Glutamatergic neuron (in vitro differentiated cells): ENCODE data around the gene CA14. TPM values are rescaled to one million over a fixed set of nuclear protein-coding genes. Genes with fewer than 3 reads are reported as not detected.

Source experiments
- DNase-seq: peaks from one replicate; pipeline ENCODE4 v3.0.0; 2022
- H3K27ac Mint-ChIP-seq: one replicate; pipeline ENCODE4 v1.8.0; 2020; ENCODE audit warnings: mild to moderate bottlenecking, mixed read lengths, inconsistent platforms; ENCODE audit not compliant: unreplicated experiment
- H3K27me3 Mint-ChIP-seq: one replicate; pipeline ENCODE4 v1.8.0; 2020; ENCODE audit warnings: mild to moderate bottlenecking, moderate library complexity, mixed read lengths, inconsistent platforms; ENCODE audit not compliant: unreplicated experiment
- H3K36me3 Mint-ChIP-seq: one replicate; pipeline ENCODE4 v1.8.0; 2020; ENCODE audit warnings: mild to moderate bottlenecking, mixed read lengths, inconsistent platforms; ENCODE audit not compliant: unreplicated experiment
- H3K4me1 Mint-ChIP-seq: one replicate; pipeline ENCODE4 v1.8.0; 2020; ENCODE audit warnings: mild to moderate bottlenecking, low read depth, mixed read lengths, inconsistent platforms; ENCODE audit not compliant: unreplicated experiment
- H3K4me3 Mint-ChIP-seq: one replicate; pipeline ENCODE4 v1.8.0; 2020; ENCODE audit warnings: mild to moderate bottlenecking, mixed read lengths, inconsistent platforms; ENCODE audit not compliant: unreplicated experiment
- H3K9me3 Mint-ChIP-seq: one replicate; pipeline ENCODE4 v1.8.0; 2020; ENCODE audit warnings: mild to moderate bottlenecking, moderate library complexity, mixed read lengths, inconsistent platforms; ENCODE audit not compliant: unreplicated experiment
- CTCF ChIP-seq: fragments of 200-600 bp; sonication (generic); IDR thresholded peaks from one replicate; pipeline ENCODE4 v1.5.0; 2021; ENCODE audit not compliant: partially characterized antibody, unreplicated experiment
- total RNA-seq: library from RNA; stranded (reverse); fragmentation: NEBNext Ultra II Directional; extraction: Animal tissue kit (Norgen Biotek cat#: 25700); gene quantifications from one replicate; pipeline ENCODE4 v1.2.1, GENCODE V29; 2021; ENCODE audit not compliant: unreplicated experiment

CA14 gene
- total RNA-seq, 1 donor from 2014 or later: 1.5 TPM

GRCh38 chr1:150237746-150238145 lies 19.8 kb upstream of the CA14 start:
- no peak for DNase-seq
- no peak overlapping the region for H3K27ac Mint-ChIP-seq

GRCh38 chr1:150243003-150243402 lies 14.6 kb upstream of the CA14 start:
- H3K4me1 Mint-ChIP-seq: no peaks in the 10 kb centered on the region
- H3K27me3 Mint-ChIP-seq: no peaks in the 10 kb centered on the region
- H3K36me3 Mint-ChIP-seq: no peaks in the 10 kb centered on the region
- H3K27ac Mint-ChIP-seq: no peak overlapping the region
- TF ChIP-seq CTCF: no peak
- no peaks in the 10 kb centered on the region for H3K9me3 Mint-ChIP-seq
- no peak for DNase-seq
- H3K4me3 Mint-ChIP-seq: no peak overlapping the region

More at GRCh38 chr1:150237746-150238145, 19.8 kb upstream of the CA14 start:
- Mint-ChIP-seq H3K9me3 (no peaks in the 10 kb centered on the region), H3K4me1 (peaks cover 8% of the 10 kb centered on the region), H3K36me3 (no peaks in the 10 kb centered on the region), H3K4me3 (peak overlapping the region; percentile 42), H3K27me3 (peaks cover 5% of the 10 kb centered on the region)
- TF ChIP-seq CTCF: no peak

- Mint-ChIP-seq H3K4me1 (no peaks in the 10 kb centered on the region), H3K36me3 (no peaks in the 10 kb centered on the region), H3K27me3 (no peaks in the 10 kb centered on the region), H3K27ac (no peak overlapping the region), H3K9me3 (no peaks in the 10 kb centered on the region), H3K4me3 (no peak overlapping the region)
- TF ChIP-seq CTCF: no peak
- DNase-seq: no peak
Observed at GRCh38 chr1:150249936-150250335, 7.6 kb upstream of the CA14 start.

- peak overlapping the region; percentile 76 for H3K4me3 Mint-ChIP-seq
- peaks cover 4% of the 10 kb centered on the region for H3K27me3 Mint-ChIP-seq
- DNase-seq: no peak
- peak overlapping the region; percentile 86 for H3K27ac Mint-ChIP-seq
- H3K9me3 Mint-ChIP-seq: peaks cover 6% of the 10 kb centered on the region
- no peak for TF ChIP-seq CTCF
- H3K36me3 Mint-ChIP-seq: no peaks in the 10 kb centered on the region
- peaks cover 32% of the 10 kb centered on the region for H3K4me1 Mint-ChIP-seq
Observed at GRCh38 chr1:150256198-150256553, 1.4 kb upstream of the CA14 start.

GRCh38 chr1:150256554-150257341 lies 826 bp upstream of the CA14 start:
- peaks cover 4% of the 10 kb centered on the region for H3K27me3 Mint-ChIP-seq
- H3K4me1 Mint-ChIP-seq: peaks cover 32% of the 10 kb centered on the region
- H3K4me3 Mint-ChIP-seq: peak overlapping the region; percentile 76
- H3K9me3 Mint-ChIP-seq: peaks cover 6% of the 10 kb centered on the region
- H3K27ac Mint-ChIP-seq: peak overlapping the region; percentile 86
- H3K36me3 Mint-ChIP-seq: no peaks in the 10 kb centered on the region
- peak; percentile 54 for DNase-seq
- no peak for TF ChIP-seq CTCF
